ENCODE results near the gene FOXO6.

The FOXO6 gene

DNA sequence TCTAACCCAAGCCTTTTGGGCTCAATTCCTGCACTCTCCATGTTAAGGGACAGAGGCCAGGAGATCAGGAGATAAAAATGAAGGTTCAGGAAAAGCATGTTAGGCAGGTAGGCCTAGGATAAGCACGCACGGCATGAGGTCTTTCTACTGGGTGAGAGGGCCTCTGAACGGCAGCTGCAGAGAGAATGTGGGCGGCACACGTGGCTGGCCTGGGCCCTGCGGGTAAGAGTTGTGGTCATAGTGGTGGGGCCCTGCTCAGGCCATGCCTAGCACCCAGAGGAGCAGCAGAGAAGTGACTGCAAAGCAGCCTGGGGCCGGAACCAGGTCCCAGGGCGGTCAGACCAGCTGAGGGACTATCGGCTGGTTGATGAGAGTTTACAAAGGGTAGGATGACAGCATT, 7.5 kb upstream of the FOXO6 start:
- DNase-seq, result no peak

DNA sequence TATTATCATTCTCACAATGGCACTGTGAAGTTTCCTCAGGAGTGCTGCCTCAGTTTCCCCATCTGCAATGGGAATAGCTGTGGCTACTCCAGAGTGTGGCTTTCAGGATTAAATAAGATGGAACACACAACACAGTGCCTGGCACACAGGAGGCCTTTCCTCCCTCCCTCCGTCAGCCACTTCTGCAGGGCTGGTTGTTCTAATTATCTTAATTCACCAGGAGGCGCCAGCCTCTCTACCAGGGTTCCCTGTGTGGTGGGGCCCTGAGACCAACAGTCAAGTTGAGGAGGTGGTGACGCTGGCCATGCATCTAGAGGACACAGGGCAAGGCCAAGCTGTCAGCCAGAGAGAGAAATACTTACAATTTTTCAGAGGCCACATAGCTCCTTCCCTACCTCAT, 6.3 kb upstream of the FOXO6 start:
- no peak for DNase-seq

DNA sequence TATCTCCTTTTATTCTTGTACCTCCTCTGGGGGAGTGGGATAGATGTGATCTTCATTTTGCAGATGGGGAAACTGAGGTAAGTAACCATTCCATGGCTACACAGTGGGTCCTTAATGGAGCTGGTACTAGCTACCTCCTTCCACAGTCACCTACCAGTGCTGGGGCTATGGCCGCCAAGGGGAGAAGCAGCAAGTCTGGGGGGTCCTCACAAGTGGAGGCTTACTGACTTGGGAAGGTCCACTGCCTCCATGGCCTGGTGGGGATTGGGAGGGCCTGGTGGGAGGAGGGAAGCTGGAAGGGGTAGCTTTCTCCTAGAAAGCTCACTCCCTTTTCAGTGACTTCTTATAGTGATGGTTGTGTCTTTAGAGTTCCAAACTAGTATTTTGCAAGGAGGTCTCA, 5.9 kb upstream of the FOXO6 start:
- DNase-seq, result no peak

DNA sequence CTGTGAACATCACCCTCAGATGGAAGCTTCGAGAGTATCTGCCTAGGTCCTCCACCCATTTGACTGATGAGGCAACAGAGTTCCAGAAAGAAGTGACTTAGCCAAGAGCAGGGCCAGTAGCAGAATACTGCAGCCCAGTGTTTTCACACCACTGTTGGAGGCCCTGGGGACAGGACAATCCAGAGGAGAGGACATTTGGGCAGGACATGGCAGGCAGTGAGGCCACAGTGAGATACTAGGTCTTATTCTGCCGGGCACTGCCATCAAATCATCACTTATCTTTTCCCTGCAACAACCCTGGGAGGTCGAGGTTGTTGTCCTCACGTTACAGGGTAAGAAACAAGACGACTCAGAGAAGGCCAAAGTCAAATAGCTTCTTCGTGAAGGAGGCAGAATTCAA, 5.5 kb upstream of the FOXO6 start:
- DNase-seq, result no peak

DNA sequence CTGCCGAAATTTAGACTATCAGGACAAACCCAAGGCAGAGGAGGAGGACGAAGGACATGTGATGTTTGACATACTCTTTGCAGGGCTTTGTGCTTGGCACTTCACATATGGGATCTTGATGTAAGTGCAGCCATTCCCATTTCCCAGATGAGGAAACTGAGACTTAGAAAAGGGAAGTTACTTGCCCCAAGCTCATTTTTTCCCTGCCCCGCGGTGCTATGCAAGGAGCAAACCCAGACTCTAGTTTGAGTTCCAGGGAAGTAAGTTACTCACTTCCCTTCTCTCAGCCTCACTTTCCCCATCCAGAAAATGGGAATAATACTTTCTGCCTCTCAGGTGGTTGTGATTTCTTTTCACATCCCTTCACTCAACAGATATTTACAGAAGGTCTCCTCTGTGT, 4.5 kb upstream of the FOXO6 start:
- DNase-seq, result no peak

DNA sequence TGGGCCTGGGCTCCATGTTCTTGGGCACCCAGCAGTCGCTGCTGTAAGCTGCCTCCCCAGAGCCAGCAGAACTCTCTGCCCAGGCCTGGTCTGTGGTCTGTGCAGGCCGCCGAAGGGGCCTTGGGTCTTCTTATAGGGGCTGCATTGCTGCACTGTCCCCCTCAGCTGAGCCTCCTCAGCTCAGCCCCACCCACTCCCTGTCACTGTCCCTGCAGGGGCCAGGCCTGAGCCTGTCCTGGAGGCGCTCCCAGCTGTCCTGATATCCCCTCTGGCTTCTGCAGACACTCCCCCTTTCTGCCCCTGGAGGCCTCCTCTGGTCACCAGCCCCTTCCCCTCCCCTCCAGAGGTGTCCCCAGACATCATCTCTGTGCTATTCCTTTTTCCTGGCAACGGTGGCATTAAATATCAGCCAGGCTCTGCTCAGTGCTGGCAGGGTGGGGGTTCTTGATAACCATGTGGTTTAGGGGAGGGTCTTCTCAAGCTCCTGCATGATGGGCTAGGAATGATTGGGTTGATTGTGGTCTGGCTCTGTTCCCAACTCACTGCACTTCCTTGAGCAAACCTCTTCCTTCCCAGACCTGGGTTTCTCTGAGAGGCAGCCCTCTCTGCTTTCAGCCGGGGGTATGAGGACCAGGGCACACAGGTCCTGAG, 3.7 kb upstream of the FOXO6 start:
- no peak for DNase-seq

DNA sequence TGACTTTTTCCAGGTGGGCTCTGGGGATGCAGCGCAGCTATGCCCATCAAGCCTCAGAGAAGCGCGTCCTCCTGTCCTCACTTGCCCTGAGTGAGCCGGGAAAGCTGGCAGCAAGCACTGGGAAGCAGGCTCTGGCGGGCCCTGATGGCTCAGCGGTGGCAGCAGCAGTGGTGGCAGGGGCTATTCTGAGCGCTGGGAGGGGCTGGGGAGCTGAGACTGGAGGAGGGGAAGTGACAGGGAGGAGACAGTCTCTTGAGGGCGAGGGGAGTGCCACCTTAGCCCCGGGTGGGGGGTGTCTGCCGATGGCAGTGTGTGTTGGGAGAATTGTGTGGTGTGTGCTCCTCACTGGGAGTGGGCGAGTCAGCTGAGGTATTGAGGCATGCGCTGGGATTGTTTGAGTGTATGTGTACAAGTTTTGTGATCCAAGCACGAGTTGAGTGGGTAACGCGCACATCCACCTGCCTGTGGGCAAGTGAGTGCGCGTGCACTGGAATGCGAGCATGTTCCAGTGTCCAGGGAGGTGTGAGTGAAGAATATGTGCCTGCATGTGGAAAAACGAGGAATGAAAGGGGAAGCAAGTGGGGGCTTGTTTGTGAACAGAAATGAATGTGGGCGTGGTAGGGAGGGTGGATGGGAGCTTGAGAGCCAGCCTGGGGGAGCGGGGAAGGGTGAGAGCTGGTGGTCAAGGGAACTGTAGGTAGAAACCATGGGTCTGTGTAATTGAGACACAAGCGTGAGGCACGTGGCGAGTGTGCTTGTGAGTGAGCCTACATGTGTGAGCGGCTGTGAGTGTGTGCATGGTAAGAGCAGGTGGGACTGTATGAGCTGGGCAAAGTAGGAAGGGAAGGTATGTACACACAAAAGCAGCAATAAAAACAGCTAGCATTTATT, 2.9 kb upstream of the FOXO6 start:
- DNase-seq, result no peak

DNA sequence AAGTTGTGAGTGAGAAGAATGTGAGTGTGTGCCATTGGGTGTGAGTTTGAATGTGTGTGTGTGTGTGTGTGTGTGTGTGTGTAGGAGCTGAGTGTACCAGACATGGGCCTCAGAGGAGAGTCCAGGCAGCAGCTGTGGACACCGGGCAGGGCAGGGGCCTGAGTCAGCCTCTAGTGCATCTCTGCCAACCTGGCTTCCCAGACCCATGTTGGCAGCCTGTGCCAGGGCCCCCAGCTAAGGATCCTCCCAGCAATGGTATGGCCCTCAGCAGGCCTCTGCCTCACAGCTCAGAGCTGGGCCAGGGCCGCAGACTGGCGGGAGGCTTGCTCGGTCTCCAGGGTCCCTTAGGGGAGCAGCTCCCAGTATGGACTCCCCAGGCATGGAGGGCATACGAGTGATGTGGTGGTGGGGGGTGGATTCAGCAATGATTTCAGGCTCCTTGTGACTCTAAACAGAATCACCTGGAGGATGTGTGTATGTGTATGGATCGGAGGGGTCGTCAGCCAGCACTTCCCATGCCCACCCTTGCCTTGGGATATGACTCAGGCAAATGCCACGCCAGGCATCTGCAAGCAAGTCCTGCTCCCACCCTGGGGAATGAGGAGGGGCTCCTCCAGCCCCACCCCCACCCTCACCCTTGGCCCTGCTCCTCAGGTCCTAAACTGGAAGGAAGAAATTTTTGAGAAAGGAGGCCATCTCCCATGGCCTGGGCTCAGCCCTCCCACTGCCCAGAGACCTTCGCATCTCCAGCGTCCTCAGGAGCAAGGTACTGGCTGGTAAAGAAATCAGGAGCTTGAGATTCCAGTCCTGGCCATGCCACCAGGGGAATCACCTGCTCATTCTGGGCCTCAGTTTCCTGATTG, 1.8 kb upstream of the FOXO6 start:
- DNase-seq, result peak; percentile 23

DNA sequence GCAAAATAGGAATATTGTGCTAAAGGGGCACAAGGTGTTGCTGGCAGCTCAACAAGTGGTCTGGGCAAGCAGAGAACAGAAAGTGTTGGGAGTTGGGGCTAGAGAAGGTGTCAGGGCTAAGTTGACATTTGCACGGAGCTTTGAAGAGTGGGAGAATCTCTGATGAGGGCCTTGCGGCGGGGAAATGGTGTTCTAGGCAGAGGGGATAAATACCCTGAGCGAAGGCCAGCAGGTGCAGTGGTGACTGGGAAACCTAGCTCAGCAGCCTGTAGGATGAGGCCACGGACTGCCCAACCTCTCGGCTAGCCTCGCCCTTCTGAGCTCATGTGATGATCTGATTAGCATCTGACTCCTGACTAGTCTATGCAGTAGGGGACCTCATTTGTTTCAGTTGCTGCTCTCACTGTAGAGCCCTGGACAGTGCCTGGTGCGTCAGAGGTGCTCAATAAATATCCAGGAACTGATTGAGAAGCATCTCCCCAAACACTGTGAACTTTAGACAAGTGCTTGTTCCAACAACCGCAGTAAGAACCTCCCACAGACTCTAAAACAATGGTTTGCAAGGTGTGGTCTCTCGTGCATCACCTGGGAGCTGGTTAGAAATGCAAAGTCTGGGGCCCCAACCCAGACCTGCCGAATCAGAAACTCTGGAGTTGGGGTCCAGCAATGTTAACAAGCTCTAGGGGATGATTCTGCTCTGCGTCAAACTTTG, 1.0 kb upstream of the FOXO6 start:
- DNase-seq, result no peak

DNA sequence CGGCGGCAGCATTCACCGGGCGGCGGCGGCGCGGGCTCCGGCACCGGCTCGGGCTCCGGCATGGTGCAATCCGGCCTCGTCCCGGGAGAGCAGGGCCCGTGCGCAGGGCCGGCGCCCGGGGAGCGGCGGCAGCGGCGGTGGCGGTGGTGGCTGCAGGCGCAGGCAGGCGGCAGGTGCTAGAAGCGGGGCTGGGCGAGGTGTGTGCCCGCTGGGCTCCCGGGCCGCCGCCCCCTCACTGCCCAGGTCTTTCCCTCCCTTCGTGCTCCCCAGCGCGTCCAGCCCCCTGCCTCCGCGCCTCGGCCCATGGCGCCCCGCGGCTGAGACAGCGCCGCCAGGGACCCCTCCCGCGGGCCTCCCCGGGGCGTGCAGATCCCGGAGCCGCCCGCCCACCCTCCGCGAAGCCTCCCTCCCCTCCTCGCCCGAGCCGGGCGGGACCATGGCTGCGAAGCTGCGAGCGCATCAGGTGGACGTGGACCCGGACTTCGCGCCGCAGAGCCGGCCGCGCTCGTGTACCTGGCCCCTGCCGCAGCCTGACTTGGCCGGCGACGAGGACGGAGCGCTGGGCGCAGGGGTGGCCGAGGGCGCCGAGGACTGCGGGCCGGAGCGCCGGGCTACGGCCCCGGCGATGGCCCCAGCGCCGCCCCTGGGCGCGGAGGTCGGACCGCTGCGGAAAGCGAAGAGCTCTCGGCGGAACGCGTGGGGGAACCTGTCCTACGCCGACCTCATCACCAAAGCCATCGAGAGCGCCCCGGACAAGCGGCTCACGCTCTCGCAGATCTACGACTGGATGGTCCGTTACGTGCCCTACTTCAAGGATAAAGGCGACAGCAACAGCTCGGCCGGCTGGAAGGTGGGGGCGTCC, 492 bp downstream of the FOXO6 start:
- DNase-seq, result no peak

DNA sequence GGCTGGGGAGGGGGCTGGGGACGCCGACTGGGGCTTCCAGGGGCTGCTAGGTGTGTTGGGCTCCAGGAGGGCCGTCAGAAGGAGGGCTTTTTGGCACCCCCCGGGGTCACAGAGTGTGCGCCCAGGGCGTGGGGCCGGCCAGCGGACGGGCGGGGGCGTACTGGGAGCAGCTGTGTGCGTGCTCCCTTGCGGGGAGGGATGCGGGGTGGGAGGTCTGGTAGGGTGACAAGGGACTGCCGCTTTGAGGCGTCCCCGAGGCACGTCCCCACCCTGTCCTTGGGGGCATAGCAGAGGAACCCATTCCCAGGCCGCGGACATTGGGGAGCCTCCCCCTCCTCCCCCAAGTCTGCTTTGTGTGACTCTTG, 1.1 kb downstream of the FOXO6 start:
- no peak for DNase-seq

DNA sequence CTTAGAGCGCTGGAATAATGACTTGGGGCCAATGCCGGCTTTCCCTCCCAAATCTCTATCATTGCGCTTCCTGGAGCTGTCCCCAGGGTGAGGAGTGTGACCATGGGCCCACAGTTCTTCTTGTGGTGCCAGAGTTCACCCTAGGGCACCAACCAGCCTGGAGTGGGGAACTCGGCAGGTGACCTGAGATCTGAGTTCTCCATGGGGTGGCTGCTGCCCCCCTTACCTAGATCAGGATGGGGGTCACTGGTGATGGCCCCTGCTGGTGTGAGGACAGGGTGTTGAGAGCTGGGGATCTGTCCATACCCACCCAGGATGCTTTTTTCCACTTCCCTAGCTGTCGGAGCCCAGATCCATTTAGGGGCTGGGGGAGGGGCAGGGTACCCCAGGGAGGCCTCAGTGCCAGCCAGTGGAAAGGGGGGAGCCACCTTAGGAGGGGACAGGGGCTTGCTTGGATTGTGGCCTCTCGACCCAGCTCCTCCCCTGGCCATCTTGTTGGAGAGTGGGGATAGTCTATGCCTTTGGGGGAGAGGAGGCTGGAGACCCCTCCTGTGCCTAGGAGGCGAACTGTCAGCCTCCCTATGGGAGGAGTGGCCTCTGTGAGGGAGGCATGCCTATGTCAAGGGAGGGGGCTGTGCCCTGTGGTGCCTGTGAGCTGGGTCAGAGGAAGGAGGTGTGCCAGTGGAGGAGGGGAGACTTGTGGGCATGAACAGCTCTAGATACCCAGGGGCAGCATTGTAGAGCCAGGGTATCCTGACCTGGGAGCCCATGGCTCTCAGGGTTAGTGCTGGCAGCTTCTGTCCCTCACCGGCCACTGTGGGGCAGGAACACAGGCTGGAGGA, 1.7 kb downstream of the FOXO6 start:
- no peak for DNase-seq

DNA sequence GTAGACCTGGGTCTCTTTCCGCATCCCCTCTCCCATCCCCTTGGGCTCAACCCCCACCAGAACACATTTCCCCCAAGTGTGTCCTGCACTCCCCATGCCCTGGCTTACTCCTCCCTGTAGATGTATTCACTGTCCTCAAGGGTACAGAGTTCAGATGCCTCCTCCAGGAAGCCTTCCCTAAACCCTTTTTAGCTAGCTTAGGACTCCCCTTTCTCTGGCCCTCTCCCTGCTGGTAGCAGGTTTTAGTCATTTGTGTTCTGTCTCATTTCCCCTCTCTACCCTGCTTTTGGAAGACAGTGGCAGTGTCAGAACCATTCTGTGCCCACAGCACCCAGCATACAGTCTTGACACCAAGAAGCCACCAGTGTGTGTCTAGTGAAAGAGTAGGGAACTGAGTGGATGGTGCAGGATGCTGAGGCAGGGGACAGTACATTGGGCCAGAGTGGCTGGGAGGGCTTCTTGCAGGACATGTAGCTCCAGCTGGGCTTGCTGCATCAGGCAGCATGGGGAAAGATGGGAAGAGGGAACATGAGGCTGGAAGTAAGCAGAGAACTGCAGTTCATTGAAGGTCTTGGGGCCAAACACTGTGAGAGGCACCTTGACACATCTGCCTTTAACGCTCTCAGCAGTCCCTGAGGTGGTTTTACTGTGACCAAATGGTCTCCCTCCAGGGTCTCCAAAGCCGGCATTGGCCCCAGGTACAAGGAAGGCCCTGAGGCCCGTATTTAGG, 2.5 kb downstream of the FOXO6 start:
- DNase-seq, result no peak

DNA sequence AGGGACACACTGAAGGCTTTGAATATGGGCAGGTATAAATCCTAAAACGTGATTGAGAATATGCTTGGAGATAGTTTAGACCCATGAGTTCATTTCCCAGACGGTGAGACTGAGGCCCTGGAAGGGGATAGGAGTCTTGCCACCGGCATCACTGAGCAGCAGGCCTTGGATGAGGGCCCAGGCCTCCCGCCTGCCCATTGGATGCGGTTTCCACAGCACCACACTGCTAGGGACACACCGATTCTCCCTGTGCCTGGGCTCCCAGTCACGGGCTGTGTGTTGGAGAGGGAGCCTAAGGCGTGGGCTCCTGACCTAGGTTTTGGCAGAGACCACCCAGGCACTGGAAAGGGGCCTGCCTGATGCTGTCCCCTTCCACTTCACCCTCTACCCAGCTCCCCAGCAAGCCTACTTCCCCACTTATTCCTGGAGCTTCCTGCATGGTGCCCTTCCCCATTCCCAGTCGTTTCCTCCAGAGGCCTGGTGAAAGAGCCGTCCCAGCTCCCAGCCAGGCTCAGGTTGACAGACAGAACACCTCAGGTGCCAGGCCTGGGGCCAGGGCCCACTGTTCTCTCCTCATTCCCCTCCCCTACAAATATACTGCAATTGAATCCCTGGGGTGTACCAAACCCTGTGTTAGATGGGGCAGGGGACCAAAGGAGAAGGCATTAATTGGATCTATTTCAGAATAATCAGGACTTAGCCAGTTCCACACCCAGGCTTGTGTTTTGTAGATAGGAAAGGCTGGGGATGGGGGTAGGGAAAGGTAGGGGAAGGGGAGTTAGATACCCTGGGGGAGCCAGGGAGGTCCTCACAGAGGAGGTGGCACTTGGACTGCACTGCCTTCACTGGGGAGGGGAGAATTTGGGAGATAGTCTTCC, 3.4 kb downstream of the FOXO6 start:
- no peak for DNase-seq

DNA sequence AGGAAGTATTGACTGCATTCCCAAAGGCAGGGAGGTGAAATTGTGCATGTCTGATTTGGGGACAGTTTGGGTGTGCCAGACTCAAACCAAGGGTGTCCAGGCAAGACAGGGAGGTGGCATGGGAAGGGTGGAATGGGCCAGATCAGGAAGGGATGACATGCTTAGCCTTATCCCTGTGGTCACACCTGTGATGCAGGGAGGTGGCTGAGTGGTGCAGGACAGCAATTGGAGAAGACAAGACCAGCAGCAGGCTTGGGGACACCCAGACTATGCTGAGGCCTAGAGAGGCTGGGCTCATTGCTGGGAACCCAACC, 4.0 kb downstream of the FOXO6 start:
- DNase-seq, result no peak

DNA sequence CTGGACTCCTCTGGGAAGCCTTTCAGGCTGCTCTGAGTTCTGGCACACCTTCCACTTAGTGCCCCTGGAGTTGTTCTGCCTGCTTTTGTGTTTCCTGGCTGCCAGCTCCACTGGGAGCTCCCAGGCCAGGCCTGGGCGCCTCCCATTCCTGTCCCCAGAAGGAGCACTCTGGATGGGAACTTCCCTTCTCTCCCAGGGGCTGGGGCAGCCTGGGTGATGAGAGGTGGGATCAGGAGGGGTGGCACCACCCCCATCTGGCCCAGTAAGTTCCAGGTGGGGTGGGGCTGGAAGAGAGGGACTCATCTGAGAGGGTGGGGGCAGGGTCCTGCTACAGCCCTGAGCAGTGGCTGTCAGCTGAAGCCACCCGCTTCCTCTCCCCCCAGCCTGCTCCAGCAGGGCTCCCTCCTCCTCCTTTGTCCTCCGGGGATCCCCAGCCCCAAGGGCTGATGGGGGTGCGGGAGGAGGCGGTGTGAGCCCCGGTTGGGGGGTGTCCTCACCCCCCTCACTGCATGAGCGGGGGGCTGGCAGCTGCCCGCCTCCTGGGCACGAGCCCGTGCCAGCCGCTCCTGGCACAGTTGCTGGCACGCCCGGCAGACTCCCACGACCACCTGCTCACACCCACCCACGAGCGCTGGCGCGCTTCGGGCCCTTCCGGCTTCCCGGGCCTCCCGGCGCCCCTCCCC, 4.7 kb downstream of the FOXO6 start:
- DNase-seq, result no peak

DNA sequence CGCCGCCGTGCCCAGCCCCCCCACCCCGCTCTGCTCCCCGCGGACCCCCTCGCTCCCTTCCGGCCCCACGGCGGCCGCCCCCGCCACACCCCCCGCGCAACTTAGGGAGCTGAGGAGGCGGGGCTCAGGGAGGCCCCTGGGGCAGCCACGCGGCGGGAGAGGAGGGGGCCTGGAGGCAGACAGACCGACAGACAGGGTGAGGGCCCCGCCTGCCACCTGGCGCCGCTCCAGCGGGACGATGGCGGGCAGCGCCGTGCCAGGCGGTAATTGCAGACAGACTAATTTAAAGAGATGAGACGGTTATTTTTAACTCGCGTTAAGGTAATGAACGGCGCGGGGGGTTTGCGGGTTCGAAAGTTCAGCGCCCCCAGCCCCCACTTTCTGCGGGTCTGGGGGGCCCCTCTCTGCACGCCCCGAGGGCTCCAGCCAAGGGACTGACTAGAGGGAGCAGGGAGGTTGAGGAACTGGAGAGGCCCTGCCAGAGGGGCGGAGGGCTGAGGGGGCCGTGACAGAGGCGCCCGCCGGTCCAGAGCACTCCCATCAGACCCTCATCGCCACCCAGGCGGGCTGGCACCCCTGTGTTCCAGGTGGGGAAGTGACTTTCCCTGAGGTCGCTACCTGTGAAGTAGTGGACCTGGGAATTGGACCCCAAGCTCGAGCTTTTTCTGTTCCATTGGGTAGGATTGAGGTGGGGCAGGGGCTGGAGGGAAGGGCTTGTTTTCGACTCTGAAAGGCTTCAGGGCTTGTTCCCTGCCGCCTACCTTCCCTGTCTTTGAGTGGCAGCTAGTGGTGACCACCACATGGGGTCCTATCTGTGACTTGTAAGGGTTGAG, 5.4 kb downstream of the FOXO6 start:
- DNase-seq, result no peak

DNA sequence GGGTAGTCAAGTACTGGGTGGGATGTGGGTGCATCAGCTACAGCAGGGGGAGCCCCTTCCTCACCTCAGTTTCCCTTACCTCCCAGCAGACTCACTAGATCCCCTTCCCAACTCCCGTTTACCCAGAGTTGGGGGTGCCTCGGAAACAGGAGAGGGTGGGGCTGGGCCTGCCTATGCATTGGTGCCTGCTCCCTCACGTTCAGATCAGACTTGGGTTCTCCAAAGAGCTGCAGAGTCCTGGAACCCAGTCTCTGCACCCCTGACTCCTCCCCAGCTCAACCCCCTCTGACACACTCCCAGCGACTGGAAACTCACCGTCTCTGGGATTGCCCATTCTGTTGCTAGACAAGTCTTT, 6.0 kb downstream of the FOXO6 start:
- DNase-seq, result no peak
